ENCODE results near the gene PRKAB2.
"Not testable (repeated sequence)": the region's sequence is repeated elsewhere in the genome, so short reads cannot be mapped to it uniquely, and the experiment has no call there.

GRCh38 chr1:147157116-147157515 is 15.2 kb downstream of the PRKAB2 start:
- not testable (repeated sequence) for TF ChIP-seq CTCF (conservative IDR thresholded peaks at IDR 0.05; ENCODE audit: low read length); EZH2phosphoT487 (IDR thresholded peaks at IDR 0.05; ENCODE audit: borderline replicate concordance)
